ENCODE data around the gene SPAG8.
A peak's percentile ranks its signal among the peaks of the same experiment; 100 is the strongest.

The SPAG8 gene

GRCh38 chr9:35812025-35812602, at the start of gene SPAG8:
Gene SPAG8 (minus strand): TSS chr9:35812262. CDS start chr9:35812147, 115 bp downstream.
- DNase-seq: peak; percentile 99

- DNase-seq: no peak
Measured at GRCh38 chr9:35861161-35861897, 49.3 kb upstream of the SPAG8 start.

GRCh38 chr9:35859990-35860339, 47.9 kb upstream of the SPAG8 start:
- DNase-seq: no peak

- DNase-seq: peak; percentile 19
Measured at GRCh38 chr9:35859310-35859989, 47.4 kb upstream of the SPAG8 start.

- DNase-seq: no peak
Measured at GRCh38 chr9:35858458-35858857, 46.4 kb upstream of the SPAG8 start.

- no peak for DNase-seq
Measured at GRCh38 chr9:35856882-35857281, 44.8 kb upstream of the SPAG8 start.

GRCh38 chr9:35856206-35856605, 44.1 kb upstream of the SPAG8 start:
- DNase-seq: no peak

GRCh38 chr9:35854091-35854762, 42.2 kb upstream of the SPAG8 start:
- no peak for DNase-seq

- DNase-seq: no peak
Measured at GRCh38 chr9:35852876-35853865, 41.1 kb upstream of the SPAG8 start.

GRCh38 chr9:35852267-35852815, 40.3 kb upstream of the SPAG8 start:
- DNase-seq: no peak

- DNase-seq: no peak
Measured at GRCh38 chr9:35847792-35848572, 35.9 kb upstream of the SPAG8 start.

GRCh38 chr9:35845824-35846771, 34.0 kb upstream of the SPAG8 start:
- DNase-seq: no peak

- peak; percentile 57 for DNase-seq
Measured at GRCh38 chr9:35844628-35845270, 32.7 kb upstream of the SPAG8 start.

GRCh38 chr9:35842795-35843194, 30.7 kb upstream of the SPAG8 start:
- DNase-seq: no peak

- DNase-seq: no peak
Measured at GRCh38 chr9:35842020-35842745, 30.1 kb upstream of the SPAG8 start.

GRCh38 chr9:35841645-35841900, 29.5 kb upstream of the SPAG8 start:
- DNase-seq: no peak

- DNase-seq: no peak
Measured at GRCh38 chr9:35840881-35841644, 29.0 kb upstream of the SPAG8 start.

GRCh38 chr9:35839926-35840325, 27.9 kb upstream of the SPAG8 start:
- no peak for DNase-seq
